IMR-90 (cell line): ENCODE measurements around the gene NALCN. TPM values are rescaled to one million over a fixed set of nuclear protein-coding genes. Genes with fewer than 3 reads are reported as not detected.

Experiments used
- ATAC-seq: fragments of 200-7000 bp; cut with Tn5 transposase; 2 replicates; pipeline ENCODE4 v1.9.1; 2020; ENCODE audit warnings: low read depth, mild to moderate bottlenecking, moderate library complexity
- BruUV-seq: library from RNA; stranded (reverse); fragments of 400-500 nt; replicated peaks from 2 replicates; lab custom pipeline; 2021; lab: Mats Ljungman, UMichigan
- CTCF ChIA-PET: fragments of 300-600 bp; formaldehyde crosslinking; extraction: SDS; loops from one replicate; lab custom pipeline; 2021; ENCODE audit warnings: antibody characterized with exemption; lab: Yijun Ruan, JAX
- POLR2A ChIA-PET: fragments of 300-600 bp; sonication (Branson Sonifier 250); formaldehyde crosslinking; loops from one replicate; lab custom pipeline; 2022; ENCODE audit warnings: antibody characterized with exemption; ENCODE audit not compliant: unreplicated experiment; lab: Charles Lee
- DNase-seq: peaks from one replicate; pipeline ENCODE4 v3.0.0; 2013
- H2AFZ ChIP-seq: replicated peaks from 2 replicates; pipeline ENCODE3; 2013; ENCODE audit warnings: low read length, mild to moderate bottlenecking; ENCODE audit not compliant: poor library complexity
- H2AK5ac ChIP-seq: 2 replicates; pipeline ENCODE4 v1.6.1; 2013; ENCODE audit warnings: low read depth, low read length, inconsistent platforms
- H2AK9ac ChIP-seq: replicated peaks from 2 replicates; pipeline ENCODE3; 2013; ENCODE audit warnings: mild to moderate bottlenecking, low read depth, low read length, moderate library complexity; ENCODE audit not compliant: poor library complexity
- H2BK120ac ChIP-seq: 2 replicates; pipeline ENCODE4 v1.6.1; 2013; ENCODE audit warnings: low read depth, low read length, inconsistent platforms
- H2BK15ac ChIP-seq: 3 replicates; pipeline ENCODE4 v1.6.1; 2013; ENCODE audit warnings: low read depth, low read length, inconsistent platforms
- H2BK20ac ChIP-seq: 2 replicates; pipeline ENCODE4 v1.6.1; 2013; ENCODE audit warnings: low read depth, mild to moderate bottlenecking, inconsistent platforms, low read length, moderate library complexity
- H2BK5ac ChIP-seq: 2 replicates; pipeline ENCODE4 v1.6.1; 2013; ENCODE audit warnings: mild to moderate bottlenecking, low read depth, low read length, inconsistent platforms; ENCODE audit not compliant: poor library complexity, severe bottlenecking
- H3K14ac ChIP-seq: replicated peaks from 2 replicates; pipeline ENCODE4 v1.6.1; 2013; ENCODE audit warnings: low read depth, low read length, inconsistent platforms
- H3K18ac ChIP-seq: 2 replicates; pipeline ENCODE4 v1.6.1; 2013; ENCODE audit warnings: low read depth, low read length, control low read depth
- H3K23ac ChIP-seq: 2 replicates; pipeline ENCODE4 v1.6.1; 2013; ENCODE audit warnings: low read depth, low read length, inconsistent platforms
- H3K27ac ChIP-seq: 2 replicates; pipeline ENCODE4 v1.5.1; 2013; ENCODE audit warnings: mild to moderate bottlenecking, control low read depth, low read length; ENCODE audit not compliant: insufficient read depth
- H3K27me3 ChIP-seq: 2 replicates; pipeline ENCODE4 v1.6.1; 2013; ENCODE audit warnings: low read length; ENCODE audit not compliant: control insufficient read depth, insufficient read depth
- H3K36me3 ChIP-seq: 2 replicates; pipeline ENCODE4 v1.6.1; 2013; ENCODE audit warnings: low read length, mixed read lengths; ENCODE audit not compliant: control insufficient read depth, insufficient read depth
- H3K4ac ChIP-seq: 2 replicates; pipeline ENCODE4 v1.6.1; 2013; ENCODE audit warnings: low read depth, low read length, inconsistent platforms
- H3K4me1 ChIP-seq: 2 replicates; pipeline ENCODE4 v1.6.1; 2013; ENCODE audit warnings: low read length, mixed read lengths; ENCODE audit not compliant: control insufficient read depth, insufficient read depth
- H3K4me2 ChIP-seq: 2 replicates; pipeline ENCODE4 v1.6.1; 2013; ENCODE audit warnings: low read depth, mild to moderate bottlenecking, control low read depth, low read length, moderate library complexity
- H3K4me3 ChIP-seq: 2 replicates; pipeline ENCODE4 v1.5.1; 2013; ENCODE audit warnings: low read depth, mild to moderate bottlenecking, control low read depth, low read length, moderate library complexity; ENCODE audit not compliant: insufficient read depth
- H3K56ac ChIP-seq: 2 replicates; pipeline ENCODE4 v1.6.1; 2013; ENCODE audit warnings: low read length, inconsistent platforms; ENCODE audit not compliant: insufficient read depth; ENCODE audit errors: extremely low read depth
- H3K79me1 ChIP-seq, 2 experiments: 2 replicates each; pipeline ENCODE4 v1.6.1; 2013; ENCODE audit warnings: low read length in 2 of 2, inconsistent platforms in 1 of 2, low read depth in 1 of 2
- H3K9ac ChIP-seq: 2 replicates; pipeline ENCODE4 v1.6.1; 2013; ENCODE audit warnings: low read depth, low read length, control low read depth
- H3K9me1 ChIP-seq: 2 replicates; pipeline ENCODE4 v1.6.1; 2013; ENCODE audit warnings: low read length, inconsistent platforms; ENCODE audit not compliant: insufficient read depth
- H3K9me3 ChIP-seq: 2 replicates; pipeline ENCODE4 v1.6.1; 2013; ENCODE audit warnings: low read length; ENCODE audit not compliant: control insufficient read depth, insufficient read depth
- H4K20me1 ChIP-seq: 2 replicates; pipeline ENCODE4 v1.6.1; 2013; ENCODE audit warnings: low read length, inconsistent platforms; ENCODE audit not compliant: insufficient read depth
- H4K5ac ChIP-seq: 2 replicates; pipeline ENCODE4 v1.6.1; 2013; ENCODE audit warnings: mild to moderate bottlenecking, low read depth, low read length, control low read depth
- H4K8ac ChIP-seq, 2 experiments: 2 replicates each; pipeline ENCODE4 v1.6.1; 2013; ENCODE audit warnings: low read depth in 2 of 2, low read length in 2 of 2, control low read depth in 1 of 2, inconsistent platforms in 1 of 2
- H4K91ac ChIP-seq: 2 replicates; pipeline ENCODE4 v1.6.1; 2013; ENCODE audit warnings: low read depth, low read length, inconsistent platforms; ENCODE audit not compliant: insufficient read depth
- BHLHE40 ChIP-seq: fragments of 150-350 bp; IDR thresholded peaks from 2 replicates; pipeline ENCODE4 v1.6.1; 2016; ENCODE audit warnings: mild to moderate bottlenecking, low read depth, low read length
- CTCF ChIP-seq: conservative IDR thresholded peaks from 2 replicates; pipeline ENCODE4 v1.5.1; 2012; ENCODE audit warnings: mild to moderate bottlenecking, low read depth, low read length, improper control_type of control experiment
- ELK1 ChIP-seq: fragments of 150-350 bp; IDR thresholded peaks from 2 replicates; pipeline ENCODE4 v1.6.1; 2016; ENCODE audit warnings: low read depth, mild to moderate bottlenecking, low read length, moderate library complexity, borderline replicate concordance
- FOS ChIP-seq: fragments of 150-350 bp; IDR thresholded peaks from 2 replicates; pipeline ENCODE4 v1.6.1; 2016; ENCODE audit warnings: low read depth, low read length
- MAZ ChIP-seq: IDR thresholded peaks from 2 replicates; pipeline ENCODE4 v1.6.1; 2012; ENCODE audit warnings: low read depth, mild to moderate bottlenecking, low read length, improper control_type of control experiment, moderate library complexity, borderline replicate concordance
- MXI1 ChIP-seq: IDR thresholded peaks from 2 replicates; pipeline ENCODE4 v1.6.1; 2012; ENCODE audit warnings: low read depth, mild to moderate bottlenecking, low read length, moderate library complexity, borderline replicate concordance
- NFE2L2 ChIP-seq: fragments of 150-350 bp; IDR thresholded peaks from 2 replicates; pipeline ENCODE4 v1.6.1; 2016; ENCODE audit warnings: low read depth, mild to moderate bottlenecking, low read length
- RAD21 ChIP-seq: IDR thresholded peaks from 2 replicates; pipeline ENCODE4 v1.6.1; 2012; ENCODE audit warnings: low read length, improper control_type of control experiment
- RCOR1 ChIP-seq: IDR thresholded peaks from 2 replicates; pipeline ENCODE4 v1.6.1; 2012; ENCODE audit warnings: mild to moderate bottlenecking, low read length, improper control_type of control experiment; ENCODE audit not compliant: insufficient replicate concordance
- RFX5 ChIP-seq: IDR thresholded peaks from 2 replicates; pipeline ENCODE4 v1.8.0; 2012; ENCODE audit warnings: low read depth, mild to moderate bottlenecking, low read length, moderate library complexity
- USF2 ChIP-seq: fragments of 150-350 bp; IDR thresholded peaks from 2 replicates; pipeline ENCODE4 v1.6.1; 2017; ENCODE audit warnings: mild to moderate bottlenecking, antibody characterized with exemption, low read length, low read depth
- WGBS, 2 experiments: methylation state at CpG; one replicate each; pipeline versions ENCODE4 v1.1.5 to v1.1.7; 2013; ENCODE audit warnings: missing lambda C conversion rate in 2 of 2; ENCODE audit not compliant: insufficient read length in 1 of 2; ENCODE audit errors: extremely low coverage in 2 of 2; 5-methylcytosine and 5-hydroxymethylcytosine counted together
- dilution Hi-C: fragments of 300-500 bp; cut with HindIII; formaldehyde crosslinking; loops from one replicate; pipeline ENCODE4 v1.14.3; 2018; ENCODE audit warnings: low sequenced_read_pairs; ENCODE audit not compliant: unreplicated experiment
- in situ Hi-C: fragments of 300-500 bp; cut with MboI; formaldehyde crosslinking; loops from 3 replicates; pipeline ENCODE4 v1.14.3; 2019; ENCODE audit warnings: low sequenced_read_pairs, inconsistent platforms, mixed read lengths
- intact Hi-C: fragments of 100-400 bp; cut with micrococcal nuclease; formaldehyde crosslinking; loops from 2 replicates; pipeline ENCODE4 v1.10.0; 2022
- polyA plus RNA-seq, 3 experiments: library from polyadenylated mRNA; depleted of rRNA; stranded (reverse); fragments of >200 nt; gene quantifications; 2 replicates each; pipeline ENCODE4 v1.2.3, GENCODE V29; 2012; ENCODE audit warnings: low replicate concordance in 1 of 3
- total RNA-seq: library from RNA; depleted of rRNA; stranded (reverse); fragments of >200 nt; gene quantifications from 2 replicates; pipeline ENCODE4 v1.2.3, GENCODE V29; 2012

NALCN gene
- total and polyA plus RNA-seq, 2 of the 4 experiments (the other 2 are of a cell fraction): 2.9 to 4.8 TPM

- CTCF ChIA-PET: interaction anchor here (0.8 kb wide), 1 partner anchor 9 kb away, joined by 3 read pairs; no protein-coding TSS in a partner anchor
- POLR2A ChIA-PET: no interaction called here
- Histone ChIP-seq H2AK5ac (no peak overlapping the region), H3K18ac (no peak overlapping the region), H4K5ac (no peak overlapping the region), H2AK9ac (no peak overlapping the region), H3K4me1 (no peaks in the 10 kb centered on the region), H3K4ac (no peak overlapping the region), H3K9me3 (no peaks in the 10 kb centered on the region), H3K56ac (no peak overlapping the region), H3K36me3 (no peaks in the 10 kb centered on the region), H3K4me3 (no peak overlapping the region), H3K27me3 (no peaks in the 10 kb centered on the region), H2BK15ac (no peak overlapping the region), H4K91ac (no peak overlapping the region), H3K9ac (no peak overlapping the region), H2AFZ (no peak overlapping the region), H3K4me2 (no peak overlapping the region), H3K27ac (no peak overlapping the region), H3K14ac (no peak overlapping the region), H4K8ac (no peak overlapping the region), H3K23ac (no peak overlapping the region), H2BK5ac (no peak overlapping the region), H2BK20ac (no peak overlapping the region), H3K9me1 (no peaks in the 10 kb centered on the region), H4K20me1 (no peaks in the 10 kb centered on the region), H2BK120ac (no peak overlapping the region), H3K79me1 (no peaks in the 10 kb centered on the region)
- dilution Hi-C loops: no loop called here
- DNase-seq (no peak), ATAC-seq (no peak)
- 40% methylated on average over 1 of the region's 5 CpGs; no CpG with 5 or more reads in 1 of the 2 experiments for WGBS, 2 experiments
- intact Hi-C loops: no loop called here
- in situ Hi-C loops: no loop called here
- TF ChIP-seq RFX5 (no peak), MAZ (no peak), BHLHE40 (no peak), USF2 (no peak), FOS (no peak), MXI1 (no peak), NFE2L2 (no peak), ELK1 (no peak), RAD21 (no peak), CTCF (no peak), RCOR1 (no peak)
- BruUV-seq: no TSS peak
Observed at GRCh38 chr13:101082441-101082840, 333.9 kb downstream of the NALCN start.
